Esophagus muscularis mucosa (tissue), 4 donors: ENCODE results near the gene TMC2.

Experiments
- CTCF ChIP-seq, 3 experiments: fragments of 200-600 bp in 2 of 3; fragments of 450-650 bp in 1 of 3; sonication (generic) in 2 of 3; IDR thresholded peaks; one replicate each; pipeline ENCODE4 v1.5.1; 2017 to 2019; ENCODE audit warnings: antibody characterized with exemption in 3 of 3, mild to moderate bottlenecking in 2 of 3, moderate library complexity in 1 of 3
- EP300 ChIP-seq: sonication (generic); formaldehyde crosslinking; IDR thresholded peaks from one replicate; pipeline ENCODE4 v1.6.1; 2017; ENCODE audit warnings: antibody characterized with exemption
- POLR2A ChIP-seq: fragments of 450-650 bp; IDR thresholded peaks from one replicate; pipeline ENCODE4 v1.6.1; 2017; ENCODE audit warnings: antibody characterized with exemption, moderate library complexity, mild to moderate bottlenecking, low read depth

- TF ChIP-seq CTCF (IDR thresholded peaks at IDR 0.05) = no peak
- TF ChIP-seq POLR2A = no peak
- TF ChIP-seq EP300 = no peak
Measured at GRCh38 chr20:2657241-2657640, 120.9 kb downstream of the TMC2 start.
